OCI-LY3 (cell line): ENCODE measurements around the gene MAT2A.

Source experiments
- H2AFZ ChIP-seq: fragments of 200-600, 300-600 bp; shearing (Covaris generic); 2 replicates; pipeline ENCODE4 v1.6.0; 2014; ENCODE audit warnings: antibody characterized with exemption, low read depth, low read length
- H3K27ac ChIP-seq: fragments of 200-600, 300-600 bp; sonication (generic); 2 replicates; pipeline ENCODE4 v1.5.1; 2014; ENCODE audit warnings: mild to moderate bottlenecking, low read length, moderate library complexity, mixed read lengths
- H3K27me3 ChIP-seq: fragments of 200-600, 300-600 bp; sonication (generic); 2 replicates; pipeline ENCODE4 v1.6.1; 2014; ENCODE audit warnings: low read depth, low read length, mixed read lengths
- H3K36me3 ChIP-seq: fragments of 200-600, 300-600 bp; sonication (generic); replicated peaks from 2 replicates; pipeline ENCODE3; 2014; ENCODE audit warnings: low read depth, low read length, mixed read lengths
- H3K4me1 ChIP-seq: fragments of 300-600, 200-600 bp; sonication (generic); 2 replicates; pipeline ENCODE4 v1.6.1; 2014; ENCODE audit warnings: low read length, mixed read lengths
- H3K4me2 ChIP-seq: fragments of 200-600, 300-600 bp; sonication (generic); 2 replicates; pipeline ENCODE4 v1.6.1; 2014; ENCODE audit warnings: low read length, mixed read lengths
- H3K4me3 ChIP-seq: fragments of 300-600, 200-600 bp; sonication (generic); 2 replicates; pipeline ENCODE4 v1.5.1; 2014; ENCODE audit warnings: antibody characterized with exemption, mild to moderate bottlenecking, low read length, moderate library complexity
- H3K79me2 ChIP-seq: fragments of 300-600, 200-600 bp; shearing (Covaris generic); 2 replicates; pipeline ENCODE4 v1.6.1; 2014; ENCODE audit warnings: mild to moderate bottlenecking, low read length, mixed read lengths
- H3K9ac ChIP-seq: fragments of 300-600, 200-600 bp; shearing (Covaris generic); 2 replicates; pipeline ENCODE4 v1.6.0; 2014; ENCODE audit warnings: mild to moderate bottlenecking, low read length, moderate library complexity
- H3K9me3 ChIP-seq: fragments of 200-600, 300-600 bp; shearing (Covaris generic); 2 replicates; pipeline ENCODE4 v1.6.1; 2014; ENCODE audit warnings: low read length, mixed read lengths; ENCODE audit not compliant: insufficient read depth
- H4K20me1 ChIP-seq: fragments of 200-600, 300-600 bp; sonication (generic); 2 replicates; pipeline ENCODE4 v1.6.1; 2016; ENCODE audit warnings: low read length, mixed read lengths; ENCODE audit not compliant: insufficient read depth
- CTCF ChIP-seq: fragments of 200-600, 300-600 bp; sonication (generic); IDR thresholded peaks from 2 replicates; pipeline ENCODE4 v1.5.1; 2014; ENCODE audit warnings: antibody characterized with exemption, low read length, low read depth
- EZH2phosphoT487 ChIP-seq: fragments of 200-600 bp; shearing (Covaris generic); IDR thresholded peaks from 2 replicates; pipeline ENCODE4 v1.6.1; 2018; ENCODE audit warnings: antibody characterized with exemption, mixed run types, low read depth

MAT2A gene

GRCh38 chr2:85536479-85536878 is 2.5 kb upstream of the MAT2A start:
- no peak overlapping the region for H3K9ac ChIP-seq
- TF ChIP-seq EZH2phosphoT487 (no peak), CTCF (no peak)
- H3K27ac ChIP-seq = no peak overlapping the region
- H3K9me3 ChIP-seq = no peaks in the 10 kb centered on the region
- H3K27me3 ChIP-seq = no peaks in the 10 kb centered on the region
- H3K36me3 ChIP-seq = peaks cover 20% of the 10 kb centered on the region
- no peak overlapping the region for H3K4me2 ChIP-seq
- peaks cover 19% of the 10 kb centered on the region for H4K20me1 ChIP-seq
- peaks cover 49% of the 10 kb centered on the region for H3K79me2 ChIP-seq
- peaks cover 10% of the 10 kb centered on the region for H3K4me1 ChIP-seq
- H2AFZ ChIP-seq = no peak overlapping the region
- H3K4me3 ChIP-seq = no peak overlapping the region

- Histone ChIP-seq H3K4me2 (peak overlapping the region; percentile 93), H4K20me1 (peaks cover 32% of the 10 kb centered on the region), H2AFZ (peak overlapping the region; percentile 43; the same call in 1 of the 2 replicates), H3K79me2 (peaks cover 62% of the 10 kb centered on the region), H3K27ac (peak overlapping the region; percentile 86), H3K4me1 (peaks cover 16% of the 10 kb centered on the region), H3K36me3 (peaks cover 34% of the 10 kb centered on the region), H3K4me3 (peak overlapping the region; percentile 96), H3K9me3 (no peaks in the 10 kb centered on the region), H3K27me3 (no peaks in the 10 kb centered on the region), H3K9ac (peak overlapping the region; percentile 100)
- TF ChIP-seq CTCF (peak; percentile 17; the same call in 1 of the 2 replicates), EZH2phosphoT487 (no peak)
Observed at GRCh38 chr2:85537600-85538506, 1.1 kb upstream of the MAT2A start.

- peaks cover 37% of the 10 kb centered on the region for H4K20me1 ChIP-seq
- H3K9ac ChIP-seq = peak overlapping the region; percentile 100
- H3K36me3 ChIP-seq = peaks cover 38% of the 10 kb centered on the region
Observed at GRCh38 chr2:85539361-85540132, 579 bp downstream of the MAT2A start.

More at GRCh38 chr2:85539361-85540132, 579 bp downstream of the MAT2A start:
- H3K79me2 ChIP-seq = peaks cover 67% of the 10 kb centered on the region
- H2AFZ ChIP-seq = no peak overlapping the region
- TF ChIP-seq CTCF (no peak), EZH2phosphoT487 (no peak)
- H3K4me2 ChIP-seq = peak overlapping the region; percentile 86
- no peaks in the 10 kb centered on the region for H3K9me3 ChIP-seq
- peak overlapping the region; percentile 86 for H3K27ac ChIP-seq
- no peaks in the 10 kb centered on the region for H3K27me3 ChIP-seq
- peak overlapping the region; percentile 96 for H3K4me3 ChIP-seq
- H3K4me1 ChIP-seq = peaks cover 16% of the 10 kb centered on the region
